SKM-1 (cell line): ENCODE measurements around the gene DUSP16.
"Not testable (repeated sequence)": the region's sequence is repeated elsewhere in the genome, so short reads cannot be mapped to it uniquely, and the experiment has no call there.

Experiments
- DNase-seq: peaks from one replicate; lab custom pipeline; 2025; ENCODE audit not compliant: unreplicated experiment; lab: John Stamatoyannopoulos, UW

DUSP16 gene

DNA sequence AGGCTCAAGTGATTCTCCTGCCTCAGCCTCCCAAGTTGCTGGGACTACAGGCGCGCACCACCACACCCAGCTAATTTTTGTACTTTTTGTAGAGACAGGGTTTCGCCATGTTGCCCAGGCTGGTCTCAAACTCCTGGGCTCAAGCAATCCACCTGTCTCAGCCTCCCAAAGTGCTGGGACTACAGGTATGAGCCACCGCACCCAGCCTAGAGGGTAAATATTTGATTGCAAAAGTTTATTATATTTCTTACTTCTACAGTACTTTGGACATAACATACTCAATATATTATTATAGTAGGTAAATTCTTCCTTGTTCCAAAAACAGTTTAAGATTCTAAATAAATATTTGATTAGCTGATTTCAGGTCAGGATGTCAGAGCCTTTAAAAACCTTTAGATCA, 40.0 kb downstream of the DUSP16 start:
- not testable (repeated sequence) for DNase-seq

DNA sequence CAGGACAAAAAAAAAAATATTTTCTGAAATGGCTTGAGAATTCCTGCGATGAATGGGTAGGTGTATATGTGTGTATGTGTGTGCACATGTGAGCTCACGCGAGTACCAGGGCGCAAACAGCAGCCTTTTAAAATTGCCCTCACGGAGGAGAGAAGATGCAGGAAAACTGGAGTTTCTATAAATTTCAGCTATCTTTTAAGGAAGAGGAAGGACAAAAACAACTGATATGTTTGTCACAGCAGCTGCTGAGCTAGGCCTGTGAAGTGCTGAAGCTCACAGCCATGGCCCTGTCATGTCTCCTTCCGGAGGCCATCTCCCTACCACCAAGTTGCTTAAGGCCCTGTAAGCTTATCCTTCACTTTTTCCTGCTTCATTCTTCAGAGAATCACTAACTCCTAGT, 40.8 kb downstream of the DUSP16 start:
- no peak for DNase-seq

DNA sequence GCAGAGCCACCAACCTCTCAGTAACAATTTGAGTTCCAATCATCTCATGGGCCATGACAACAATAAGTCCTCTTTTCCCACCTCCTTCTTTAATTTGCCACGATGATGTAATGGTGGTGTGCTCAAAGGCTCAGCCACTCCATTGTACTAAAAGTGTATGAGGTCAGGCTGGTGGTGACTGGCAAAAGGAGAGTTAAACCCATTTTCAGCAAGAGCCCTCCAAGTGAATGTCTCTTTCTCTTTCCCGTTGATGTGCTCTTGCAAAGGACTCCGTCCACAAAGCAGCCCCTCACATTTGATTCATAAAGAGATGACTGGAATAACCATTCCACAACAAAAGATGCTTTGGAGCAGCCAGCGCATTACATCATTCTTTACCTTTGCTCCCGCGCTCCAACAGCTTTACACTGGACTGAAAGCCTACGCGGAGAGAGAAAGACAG, 41.6 kb downstream of the DUSP16 start:
- DNase-seq, result no peak

DNA sequence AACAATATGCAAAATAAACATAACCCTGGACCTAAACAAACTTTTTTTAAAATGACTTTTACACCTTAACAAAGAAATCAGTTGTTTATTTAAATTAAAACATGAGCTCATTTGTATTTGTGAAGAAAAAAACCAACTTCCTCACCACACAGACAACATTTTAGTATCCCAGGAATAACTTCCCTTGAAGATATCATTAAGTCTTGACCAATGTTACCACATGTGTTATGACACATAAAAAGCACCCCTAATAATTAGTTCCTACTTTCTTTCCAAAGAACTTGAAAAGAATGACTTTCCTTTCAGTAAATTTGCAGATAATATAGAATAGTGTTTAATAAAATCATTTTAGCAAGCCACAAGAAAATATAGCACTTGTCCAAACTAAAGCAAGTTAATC, 42.4 kb downstream of the DUSP16 start:
- DNase-seq, result no peak

DNA sequence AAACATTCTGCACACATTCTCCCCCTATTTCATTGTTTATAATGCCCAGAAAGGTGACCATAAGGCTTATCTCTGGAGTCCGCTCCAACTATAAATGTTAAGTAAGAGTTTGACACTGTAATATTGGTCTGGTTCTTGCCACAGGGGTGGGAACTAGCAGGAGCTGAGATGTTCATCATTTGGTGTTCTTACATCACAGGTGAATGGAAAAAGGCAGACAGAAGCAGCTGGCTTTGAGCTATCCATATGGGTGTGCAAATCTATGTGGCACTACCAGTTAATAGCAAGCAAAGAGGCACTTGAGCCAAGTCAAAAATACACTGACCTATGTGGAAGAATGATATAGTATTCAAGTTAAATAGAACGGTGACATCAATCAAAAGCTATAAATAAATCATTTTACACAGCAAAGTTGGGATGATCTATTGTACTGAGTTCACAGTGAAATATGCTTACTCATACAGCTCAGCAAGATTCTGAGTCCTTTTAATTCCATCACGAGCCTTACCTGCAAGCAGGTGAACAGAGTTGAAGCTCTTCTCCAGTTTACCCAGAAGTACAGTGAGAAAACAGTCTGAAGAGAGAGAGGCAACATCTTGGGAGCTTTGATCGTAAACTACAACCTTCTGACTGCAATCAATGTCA, 43.2 kb downstream of the DUSP16 start:
- no peak for DNase-seq

DNA sequence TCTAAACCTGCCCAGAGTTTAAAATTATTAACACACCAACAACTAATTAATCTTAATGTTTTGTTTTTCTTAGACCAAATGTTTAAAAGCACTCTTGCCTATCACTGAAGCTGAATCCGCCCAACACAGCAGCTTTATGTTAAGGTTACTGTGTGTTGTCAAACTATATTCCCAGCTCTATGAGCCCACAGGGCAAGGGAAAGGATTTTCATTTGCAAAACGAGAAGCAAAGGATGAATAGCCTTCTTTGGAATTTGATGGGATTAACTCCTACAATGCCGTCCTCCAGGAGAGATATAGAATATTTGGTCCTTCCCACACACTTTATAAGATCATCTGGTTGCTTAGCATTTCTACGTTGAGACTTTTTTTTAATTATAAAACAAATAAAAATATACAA, 43.7 kb downstream of the DUSP16 start:
- DNase-seq, result no peak

DNA sequence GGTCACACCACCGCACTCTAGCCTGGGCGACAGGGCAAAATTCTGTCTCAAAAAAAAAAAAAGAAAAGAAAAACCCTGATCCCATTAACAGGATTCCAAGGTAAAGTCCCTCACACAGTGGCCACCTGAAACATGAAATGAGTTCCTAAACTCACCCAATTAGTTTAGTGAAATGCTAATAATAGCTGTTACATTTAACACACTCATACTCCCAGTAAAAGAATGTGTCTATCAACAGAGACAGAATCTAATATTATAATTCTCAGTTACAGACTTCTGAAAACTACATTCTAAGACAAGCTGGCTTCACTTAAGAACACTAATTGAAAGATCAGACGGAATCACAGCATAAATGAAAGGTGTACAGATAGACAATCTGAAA, 44.2 kb downstream of the DUSP16 start:
- DNase-seq, result no peak

DNA sequence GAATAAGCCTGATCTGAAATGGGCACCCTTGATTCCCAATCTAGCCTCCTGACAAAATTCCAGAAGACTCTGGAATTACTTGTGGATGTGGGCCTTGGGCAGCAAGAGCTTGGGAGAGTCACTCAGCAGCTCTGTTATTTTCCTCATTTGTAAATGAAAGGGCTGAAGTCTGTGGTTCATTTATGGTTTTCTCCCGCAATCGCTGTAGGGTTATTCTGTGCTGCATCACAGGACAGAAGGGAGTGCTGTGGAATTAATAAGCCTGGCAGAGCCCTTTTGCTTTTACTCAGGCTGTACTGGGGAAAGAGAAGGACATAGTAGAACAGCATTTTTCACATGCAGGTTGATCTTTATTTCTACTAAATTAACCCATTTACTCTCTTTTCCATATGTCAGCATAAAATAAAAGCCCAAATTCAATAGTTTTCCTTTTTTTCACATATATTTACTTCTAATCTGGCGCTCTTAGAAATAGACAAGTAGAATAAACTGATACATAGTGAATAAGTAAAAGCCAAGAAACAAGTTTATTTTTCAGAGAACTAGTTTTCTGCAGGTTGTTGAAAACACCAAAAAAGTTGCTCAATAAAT, 49.2 kb downstream of the DUSP16 start:
- DNase-seq, result no peak

DNA sequence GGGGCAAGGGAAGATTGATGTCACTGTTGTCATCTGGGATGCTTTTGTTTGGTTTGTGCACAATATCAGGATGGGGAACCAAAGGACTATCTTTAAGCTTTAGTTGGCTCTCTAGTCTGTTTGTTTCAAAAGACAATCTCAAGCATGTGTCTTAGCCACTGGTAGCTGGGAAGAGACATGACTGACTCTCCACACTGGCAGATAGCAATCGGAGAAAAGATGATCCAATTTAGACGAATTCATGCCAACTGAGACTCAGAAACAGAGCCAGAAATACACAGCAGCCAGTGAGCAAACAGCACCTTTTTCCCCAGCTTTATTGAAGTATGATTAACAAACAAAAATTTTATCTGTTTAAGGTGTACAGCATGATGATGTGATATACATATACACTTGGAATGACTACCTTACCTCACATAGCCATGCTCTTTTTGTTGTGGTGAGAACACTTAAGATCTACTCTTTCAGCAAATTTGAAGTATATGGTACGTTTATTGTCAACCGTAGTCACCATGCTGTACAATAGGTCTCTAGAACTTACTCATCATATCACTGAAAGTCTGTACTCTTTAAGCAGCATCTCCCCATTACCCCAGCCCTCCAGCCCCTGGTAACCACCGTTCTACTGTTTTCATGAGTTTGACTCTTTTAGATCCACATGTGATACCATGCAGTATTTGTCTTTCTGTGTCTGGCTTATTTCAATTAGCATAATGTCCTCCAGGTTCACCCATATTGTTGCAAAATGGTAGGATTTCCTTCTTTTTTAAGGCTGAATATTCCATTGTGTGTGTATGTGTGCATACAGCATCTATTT, 50.6 kb downstream of the DUSP16 start:
- no peak for DNase-seq

DNA sequence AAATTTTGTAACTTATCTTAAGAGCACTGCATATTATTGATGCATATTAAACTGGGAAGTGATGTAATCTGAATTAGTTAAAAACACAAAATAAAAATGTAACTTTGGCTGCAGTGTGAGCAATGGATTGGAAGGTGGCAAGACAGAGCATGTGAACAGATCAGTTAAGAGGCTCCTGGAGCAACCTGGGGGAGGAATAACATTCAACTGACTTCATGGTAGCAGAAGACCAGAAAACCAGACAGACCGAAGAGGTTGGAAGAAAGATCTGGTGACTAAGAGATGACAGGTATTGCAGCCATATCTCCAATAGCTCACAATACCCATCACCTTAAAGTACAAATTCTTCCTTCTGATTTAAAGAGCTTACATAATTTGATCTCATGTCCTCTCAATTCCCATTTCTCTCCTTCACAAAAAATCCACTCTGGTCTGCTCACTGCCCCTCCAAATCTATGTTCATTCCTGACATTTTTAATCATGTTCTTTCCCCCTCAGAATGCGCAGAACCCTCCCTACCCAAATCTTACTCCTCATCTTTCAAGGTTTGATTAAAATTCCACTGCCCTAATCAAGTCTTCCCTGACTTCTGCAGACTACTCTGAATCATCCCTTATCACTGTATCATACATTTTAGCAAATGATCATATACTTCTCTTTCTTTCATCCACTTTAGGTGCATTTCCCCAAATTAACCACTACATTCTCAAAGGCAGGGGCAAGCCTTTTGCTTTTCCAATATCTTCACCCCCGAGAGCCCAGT, 51.5 kb downstream of the DUSP16 start:
- no peak for DNase-seq

DNA sequence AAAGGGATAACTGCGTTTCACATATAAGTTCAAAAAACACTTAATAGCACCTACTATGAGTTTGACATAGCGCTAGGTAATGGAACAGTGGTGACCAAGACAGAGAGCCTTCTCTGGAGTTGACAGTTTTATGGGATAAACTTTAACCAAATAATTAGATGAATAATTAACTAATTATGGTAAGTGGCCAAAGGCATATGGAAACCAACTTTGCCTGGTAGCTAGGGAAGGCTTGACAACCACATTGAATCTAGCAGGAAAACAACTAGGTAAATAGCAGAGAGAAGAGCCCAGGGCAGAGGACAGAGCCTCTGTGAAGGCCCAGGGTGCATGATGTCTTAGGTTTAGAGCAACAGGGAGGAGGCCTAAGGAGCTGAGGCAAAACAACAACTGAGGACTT, 52.1 kb downstream of the DUSP16 start:
- no peak for DNase-seq

DNA sequence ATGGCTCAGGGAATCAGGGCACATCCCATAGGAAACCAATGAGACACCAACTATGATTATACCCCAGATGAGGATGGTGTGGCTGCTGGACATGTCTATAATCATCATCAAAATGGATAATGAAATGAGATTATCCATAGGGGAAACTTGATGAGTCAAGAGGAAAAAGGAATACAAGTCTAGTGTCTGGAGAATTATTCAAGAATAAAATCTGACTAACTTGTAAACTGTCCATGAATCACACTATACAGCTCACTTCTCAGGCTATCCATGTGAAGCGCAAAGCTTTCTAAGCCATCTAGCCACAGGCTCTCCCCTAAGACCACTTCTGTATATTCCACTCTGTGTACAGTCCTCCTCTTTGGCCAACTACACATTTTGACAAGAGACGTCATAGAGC, 52.5 kb downstream of the DUSP16 start:
- no peak for DNase-seq

DNA sequence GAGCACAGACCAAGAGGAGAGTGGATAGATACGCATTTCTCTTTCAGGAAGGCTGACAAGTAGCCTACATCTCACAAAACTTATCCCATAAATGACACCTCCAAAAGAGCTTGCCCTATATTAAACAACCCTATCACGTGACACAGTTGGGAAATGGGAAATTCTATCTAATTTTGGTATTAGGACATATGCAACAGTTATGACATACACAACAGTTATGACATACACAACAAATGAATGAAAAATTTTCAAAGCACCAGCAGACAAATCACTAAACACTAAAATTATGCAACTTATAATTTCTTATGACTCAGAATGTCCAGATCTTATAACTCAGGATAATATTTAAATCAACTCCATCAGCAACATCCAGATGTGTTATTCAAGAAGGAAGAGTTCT, 54.1 kb downstream of the DUSP16 start:
- DNase-seq, result no peak

DNA sequence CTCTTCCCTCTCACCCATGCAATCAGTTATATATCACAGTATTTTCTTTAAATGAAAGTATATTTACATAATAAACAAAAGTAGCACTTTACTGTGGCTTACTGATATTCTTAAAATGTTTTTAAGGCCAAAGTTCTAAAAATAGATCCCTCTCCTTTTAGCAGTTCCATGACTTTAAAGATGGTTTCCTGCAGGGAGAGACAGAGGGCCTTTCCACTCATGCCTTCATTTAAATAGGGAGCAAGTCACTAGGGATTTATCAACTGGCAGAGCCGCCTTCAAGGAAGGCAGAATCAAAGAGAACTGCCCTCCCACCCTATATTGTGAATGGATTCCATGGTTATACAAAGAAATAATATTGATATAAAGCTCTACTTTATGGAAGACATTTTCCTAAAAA, 55.5 kb downstream of the DUSP16 start:
- no peak for DNase-seq

DNA sequence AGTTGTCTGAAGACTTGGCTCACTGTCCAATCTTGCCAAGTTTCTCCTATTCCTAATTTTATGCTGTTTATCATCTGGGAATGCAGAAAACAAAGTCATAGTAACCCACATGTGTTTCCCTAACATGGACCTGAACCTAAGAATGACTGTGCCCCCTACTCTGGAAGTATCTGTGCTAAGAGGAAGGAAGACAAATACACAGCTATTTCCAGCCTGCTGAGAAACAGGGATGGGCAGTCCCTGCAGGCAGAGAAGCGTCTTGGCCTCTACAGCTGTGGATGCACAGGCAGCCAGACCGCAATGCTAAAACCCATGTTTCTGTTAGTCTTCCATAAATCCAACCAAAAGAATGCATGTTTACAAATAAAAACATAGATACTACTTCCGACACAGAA, 56.2 kb downstream of the DUSP16 start:
- DNase-seq, result no peak

DNA sequence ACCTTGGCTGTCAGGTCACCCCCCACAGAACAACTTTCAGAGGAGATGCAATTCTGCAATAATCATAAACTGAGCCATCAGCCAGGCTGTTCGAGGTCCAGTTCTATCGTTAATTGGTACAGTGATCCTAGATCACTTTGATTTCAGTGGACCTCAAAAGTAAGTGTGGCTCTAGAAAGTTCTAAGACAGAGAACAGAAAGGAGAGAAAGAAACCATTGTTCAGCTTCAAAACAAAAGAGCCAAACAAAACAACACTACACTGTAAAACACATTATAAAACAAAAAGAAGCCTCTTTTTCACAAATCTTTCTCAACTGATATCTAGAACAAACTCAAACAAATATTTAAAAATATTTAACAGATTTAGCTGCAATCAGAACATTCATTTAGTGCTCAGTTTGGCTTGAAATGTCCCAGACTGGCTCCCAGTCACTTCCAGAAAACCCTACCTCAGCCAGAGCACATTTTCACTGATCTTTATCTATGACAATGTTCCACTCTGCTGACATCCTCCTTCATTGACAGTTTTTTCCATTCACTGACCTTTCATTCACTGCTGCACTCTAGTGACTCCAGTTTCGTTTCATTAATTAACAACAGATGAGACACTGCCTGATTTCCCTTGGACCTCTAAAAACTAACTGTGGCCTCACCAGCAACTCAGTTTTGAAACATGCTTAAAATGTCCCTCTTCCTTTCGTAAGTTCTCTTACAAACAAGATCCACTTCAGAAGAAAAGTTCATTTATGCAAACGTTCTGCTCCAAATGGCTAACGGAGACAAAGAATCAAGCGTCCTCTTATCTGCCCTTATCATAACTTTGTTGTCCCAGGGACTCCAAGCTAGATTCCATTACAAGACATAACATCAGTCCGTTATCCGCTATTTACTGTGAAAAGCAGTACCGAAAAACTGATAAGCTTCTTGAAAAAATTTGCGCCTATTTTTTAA, 56.8 kb downstream of the DUSP16 start:
- no peak for DNase-seq

DNA sequence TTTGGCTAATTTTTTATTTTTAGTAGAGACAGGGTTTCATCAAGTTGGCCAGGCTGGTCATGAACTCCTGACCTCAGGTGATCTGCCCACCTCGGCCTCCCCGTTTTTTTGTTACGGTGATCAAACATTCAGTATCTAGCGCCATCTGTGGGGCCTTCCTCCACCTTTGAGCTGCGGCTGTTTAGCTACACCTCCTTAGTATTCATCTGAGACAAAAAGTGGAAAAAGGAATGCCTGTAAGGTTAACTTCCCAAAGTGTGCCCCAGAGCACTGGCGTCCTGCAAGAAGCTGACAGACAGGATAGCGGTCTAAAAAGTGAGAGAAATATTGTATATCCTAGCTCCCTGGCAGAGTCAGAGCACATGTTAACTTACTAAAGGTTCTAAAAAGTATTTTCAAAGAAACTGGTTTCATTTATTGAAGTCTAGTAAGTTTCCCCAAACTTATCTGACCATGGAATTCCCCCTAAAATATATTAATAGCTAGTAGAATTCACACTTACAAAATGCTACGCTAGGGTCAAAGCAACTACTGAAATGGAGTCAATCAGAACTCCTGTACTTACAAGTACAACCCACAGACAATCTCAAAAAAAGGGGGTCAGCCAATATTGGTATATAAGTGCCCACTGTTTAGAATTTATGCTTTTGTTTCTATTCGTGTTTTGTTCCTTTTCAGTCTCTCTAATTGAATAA, 59.1 kb downstream of the DUSP16 start:
- no peak for DNase-seq

DNA sequence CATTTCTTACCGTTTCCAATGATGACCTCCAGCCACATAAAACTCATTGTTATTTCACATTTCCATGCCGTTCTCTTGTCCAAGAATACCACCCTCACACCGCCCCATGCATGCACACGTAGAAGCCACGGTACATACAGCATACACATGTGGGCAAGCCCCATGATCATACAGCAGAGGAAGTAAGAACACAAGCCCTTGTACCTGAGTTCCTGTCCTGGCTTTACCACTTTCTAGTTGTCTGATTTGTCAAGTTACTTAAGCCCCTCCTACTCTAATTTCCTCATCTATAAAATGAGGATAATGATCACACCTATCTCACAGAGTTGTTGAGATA, 59.9 kb downstream of the DUSP16 start:
- DNase-seq, result no peak

DNA sequence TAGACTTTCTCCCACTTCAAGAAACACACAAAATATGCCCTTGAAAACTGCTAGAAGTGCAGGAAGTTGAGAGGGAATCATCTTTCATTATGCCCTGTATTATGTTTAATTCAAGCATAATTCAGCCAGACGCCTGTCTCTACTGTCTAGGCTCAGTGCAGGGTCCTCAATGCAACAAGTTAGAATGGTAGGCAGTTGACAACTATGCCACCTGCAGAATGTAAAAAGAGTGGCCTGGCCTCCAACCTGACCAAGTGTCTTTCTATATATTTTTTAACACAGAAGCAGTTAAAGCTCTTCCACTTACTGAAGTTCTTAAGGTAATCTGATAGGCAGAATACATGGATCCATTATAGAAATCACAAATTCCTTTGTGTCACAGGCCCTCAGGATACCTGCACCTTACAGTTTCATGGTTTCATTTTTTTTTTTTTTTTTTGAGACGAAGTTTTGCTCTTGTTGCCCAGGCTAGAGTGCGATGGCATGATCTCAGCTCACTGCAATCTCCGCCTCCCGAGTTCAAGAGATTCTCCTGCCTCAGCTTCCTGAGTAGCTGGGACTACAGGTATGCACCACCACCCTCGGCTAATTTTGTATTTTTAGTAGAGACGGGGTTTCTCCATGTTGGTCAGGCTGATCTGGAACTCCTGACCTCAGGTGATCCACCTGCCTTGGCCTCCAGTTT, 60.4 kb downstream of the DUSP16 start:
- DNase-seq, result not testable (repeated sequence)
